Pancreas (tissue), 10 donors: Measurements from ENCODE around the gene PCYT1A. TPM values are rescaled to one million over a fixed set of nuclear protein-coding genes. Genes with fewer than 3 reads are reported as not detected.
A peak's percentile ranks its signal among the peaks of the same experiment; 100 is the strongest.

Experiments
- ATAC-seq, 4 donors: fragments of 200-7000 bp; cut with Tn5 transposase; one replicate each; pipeline versions ENCODE4 v1.8.0 to v1.9.1; 2020; ENCODE audit warnings: mild to moderate bottlenecking in 4 of 4, moderate library complexity in 4 of 4
- DNase-seq, 6 donors: peaks; one replicate each; pipeline ENCODE4 v3.0.0-alpha.2; 2020
- FAIRE-seq: peaks from 2 replicates; lab custom pipeline; 2012; peaks lifted over from hg19 to GRCh38; lab: Jason Lieb, UNC
- H3K27ac ChIP-seq, 4 donors: fragments of 200-600 bp; sonication (generic); 1 replicate in 3 of 4; 2 replicates in 1 of 4; pipeline versions ENCODE4 v1.5.0 to v1.8.0; 2020
- H3K27me3 ChIP-seq, 4 donors: fragments of 200-600 bp; one replicate each; pipeline ENCODE4 v1.8.0; 2021
- H3K36me3 ChIP-seq, 3 donors: fragments of 200-600 bp; sonication (generic) in 1 of 3; one replicate each; pipeline versions ENCODE4 v1.5.0 to v1.8.0; 2020 to 2021
- H3K4me1 ChIP-seq, 3 donors: fragments of 200-600 bp; one replicate each; pipeline ENCODE4 v1.8.0; 2021
- H3K4me3 ChIP-seq, 4 donors: fragments of 200-600 bp; sonication (generic) in 2 of 4; one replicate each; pipeline versions ENCODE4 v1.5.0 to v1.8.0; 2020 to 2021
- H3K9me3 ChIP-seq, 4 donors: fragments of 200-600 bp; one replicate each; pipeline ENCODE4 v1.8.0; 2021
- WGBS, 2 donors: extraction: QIAGEN DNeasy Blood & Tissue Kit; methylation state at CpG; one replicate each; pipeline ENCODE4 v1.1.7; 2013; 5-methylcytosine and 5-hydroxymethylcytosine counted together
- intact Hi-C, 3 donors: fragments of 100-400 bp; cut with DNase I; formaldehyde crosslinking; loops; one replicate each; pipeline versions ENCODE4 v1.11.1 to v1.14.2; 2022
- polyA plus RNA-seq, 2 donors: library from polyadenylated mRNA; stranded (reverse); fragments of 200-250 nt; gene quantifications; one replicate each; pipeline ENCODE4 v1.2.3, GENCODE V29; 2013
- total RNA-seq, 6 donors: library from RNA; stranded (reverse); fragmentation: NEBNext Ultra II Directional in 4 of 6; extraction: Animal tissue kit (Norgen Biotek cat#: 25700) in 4 of 6; gene quantifications; one replicate each; pipeline versions ENCODE4 v1.2.1 to v1.2.4, GENCODE V29; 2021 to 2023
- TF ChIP-seq, protein P1 (sequence below), 4 donors: fragments of 200-600 bp; sonication (generic) in 3 of 4; IDR thresholded peaks; one replicate each; pipeline versions ENCODE4 v1.5.0 to v1.8.0; 2021; ENCODE audit warnings: antibody characterized with exemption in 4 of 4
- donor health status: healthy with polysubstance abuse.
- donor health status: DM: no; HTN: no; CAD: no; lungs with moderate emphysema.
- donor health status: DM: no; HTN: no; CAD: no.
- donor health status: control.
- donor health status: control.
- donor health status: Bipolar disorder and iron deficiency.
- donor health status: DM: yes; HTN: yes; CAD: no.
- donor health status: DM: no; HTN: no; CAD: no.
- donor health status: DM: no; HTN: no; CAD: no.
- donor health status: DM: yes; HTN: yes; CAD: no.

The PCYT1A gene
- total and polyA plus RNA-seq, 8 donors = 14.1 to 26.0 (median 16.5) TPM

DNA sequence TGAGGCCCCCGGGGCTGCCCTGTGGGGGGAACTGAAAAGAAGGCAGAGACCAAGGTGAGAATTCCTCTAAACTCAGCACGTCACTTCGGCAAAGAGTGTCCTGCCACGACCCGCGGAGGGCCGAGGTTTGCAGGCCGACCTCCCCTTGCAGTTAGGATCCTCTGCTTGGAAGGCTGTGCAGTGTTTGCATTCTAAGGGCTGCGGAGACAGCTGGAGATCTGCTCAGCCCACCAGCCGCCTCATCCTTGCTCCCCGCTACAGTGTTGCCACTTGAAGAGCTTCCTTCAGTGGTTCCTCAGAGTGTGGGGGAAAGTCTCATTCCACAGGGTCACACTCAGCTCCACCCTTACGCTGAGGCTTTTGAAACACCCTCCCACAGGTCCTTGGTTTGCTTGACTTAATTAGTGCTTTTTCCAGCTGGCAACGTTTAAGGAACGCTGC is 60.4 kb downstream of the PCYT1A start:
- FAIRE-seq = no peak
- WGBS, 2 donors = 76 to 78% methylated on average over 14 of the region's 14 CpGs
- DNase-seq = no peak
- TF ChIP-seq, protein P1, sequence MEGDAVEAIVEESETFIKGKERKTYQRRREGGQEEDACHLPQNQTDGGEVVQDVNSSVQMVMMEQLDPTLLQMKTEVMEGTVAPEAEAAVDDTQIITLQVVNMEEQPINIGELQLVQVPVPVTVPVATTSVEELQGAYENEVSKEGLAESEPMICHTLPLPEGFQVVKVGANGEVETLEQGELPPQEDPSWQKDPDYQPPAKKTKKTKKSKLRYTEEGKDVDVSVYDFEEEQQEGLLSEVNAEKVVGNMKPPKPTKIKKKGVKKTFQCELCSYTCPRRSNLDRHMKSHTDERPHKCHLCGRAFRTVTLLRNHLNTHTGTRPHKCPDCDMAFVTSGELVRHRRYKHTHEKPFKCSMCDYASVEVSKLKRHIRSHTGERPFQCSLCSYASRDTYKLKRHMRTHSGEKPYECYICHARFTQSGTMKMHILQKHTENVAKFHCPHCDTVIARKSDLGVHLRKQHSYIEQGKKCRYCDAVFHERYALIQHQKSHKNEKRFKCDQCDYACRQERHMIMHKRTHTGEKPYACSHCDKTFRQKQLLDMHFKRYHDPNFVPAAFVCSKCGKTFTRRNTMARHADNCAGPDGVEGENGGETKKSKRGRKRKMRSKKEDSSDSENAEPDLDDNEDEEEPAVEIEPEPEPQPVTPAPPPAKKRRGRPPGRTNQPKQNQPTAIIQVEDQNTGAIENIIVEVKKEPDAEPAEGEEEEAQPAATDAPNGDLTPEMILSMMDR (IDR thresholded peaks at IDR 0.05) = no peak
- H3K36me3 ChIP-seq = no peaks in the 10 kb centered on the region
- H3K4me3 ChIP-seq = no peak overlapping the region
- H3K27ac ChIP-seq = no peak overlapping the region
- H3K4me1 ChIP-seq = peaks cover 0 to 3% (median 0%) of the 10 kb centered on the region in 3 donors
- ATAC-seq = peak in 1 of 4 donors; percentile 15
- H3K9me3 ChIP-seq = no peaks in the 10 kb centered on the region
- intact Hi-C loops = no loop called here
- no peaks in the 10 kb centered on the region for H3K27me3 ChIP-seq

- TF ChIP-seq, protein P1 (IDR thresholded peaks at IDR 0.05) = no peak
Observed at GRCh38 chr3:196225763-196226364, 61.7 kb downstream of the PCYT1A start.

DNA sequence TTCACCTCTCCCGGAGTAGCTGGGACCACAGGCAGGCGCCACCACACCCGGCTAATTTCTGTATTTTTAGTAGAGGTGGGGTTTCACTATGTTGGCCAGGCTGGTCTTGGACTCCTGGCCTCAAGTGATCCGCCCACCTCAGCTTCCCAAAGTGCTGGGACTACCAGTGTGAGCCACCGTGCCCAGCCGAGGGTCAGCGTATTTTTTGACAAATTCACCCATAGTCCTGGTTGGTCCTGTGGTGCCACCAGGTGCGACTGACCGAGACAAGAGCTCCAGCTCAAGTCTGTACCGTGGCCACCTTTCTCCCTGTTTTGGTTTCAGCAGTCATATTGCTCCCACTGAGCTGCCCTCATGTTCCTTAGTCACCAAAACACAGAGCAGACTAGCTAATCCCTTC is 62.4 kb downstream of the PCYT1A start:
- TF ChIP-seq, protein P1 (IDR thresholded peaks at IDR 0.05) = no peak
- Histone ChIP-seq H3K27me3 (no peaks in the 10 kb centered on the region), H3K36me3 (no peaks in the 10 kb centered on the region), H3K4me1 (peaks cover 0 to 3% (median 0%) of the 10 kb centered on the region in 3 donors), H3K4me3 (no peak overlapping the region), H3K27ac (no peak overlapping the region), H3K9me3 (no peaks in the 10 kb centered on the region)
- DNase-seq (no peak), ATAC-seq (no peak), FAIRE-seq (no peak)
- WGBS, 2 donors = 90 to 94% methylated on average over 10 of the region's 10 CpGs
- intact Hi-C loops = no loop called here

More at GRCh38 chr3:196225763-196226364, 61.7 kb downstream of the PCYT1A start:
- Histone ChIP-seq H3K27ac (no peak overlapping the region), H3K4me1 (peaks cover 0 to 3% (median 0%) of the 10 kb centered on the region in 3 donors), H3K36me3 (no peaks in the 10 kb centered on the region), H3K4me3 (no peak overlapping the region), H3K27me3 (no peaks in the 10 kb centered on the region), H3K9me3 (no peaks in the 10 kb centered on the region)
- ATAC-seq (no peak), DNase-seq (no peak), FAIRE-seq (no peak)
- intact Hi-C loops = no loop called here
- WGBS, 2 donors = 82 to 91% methylated on average over 15 of the region's 15 CpGs

DNA sequence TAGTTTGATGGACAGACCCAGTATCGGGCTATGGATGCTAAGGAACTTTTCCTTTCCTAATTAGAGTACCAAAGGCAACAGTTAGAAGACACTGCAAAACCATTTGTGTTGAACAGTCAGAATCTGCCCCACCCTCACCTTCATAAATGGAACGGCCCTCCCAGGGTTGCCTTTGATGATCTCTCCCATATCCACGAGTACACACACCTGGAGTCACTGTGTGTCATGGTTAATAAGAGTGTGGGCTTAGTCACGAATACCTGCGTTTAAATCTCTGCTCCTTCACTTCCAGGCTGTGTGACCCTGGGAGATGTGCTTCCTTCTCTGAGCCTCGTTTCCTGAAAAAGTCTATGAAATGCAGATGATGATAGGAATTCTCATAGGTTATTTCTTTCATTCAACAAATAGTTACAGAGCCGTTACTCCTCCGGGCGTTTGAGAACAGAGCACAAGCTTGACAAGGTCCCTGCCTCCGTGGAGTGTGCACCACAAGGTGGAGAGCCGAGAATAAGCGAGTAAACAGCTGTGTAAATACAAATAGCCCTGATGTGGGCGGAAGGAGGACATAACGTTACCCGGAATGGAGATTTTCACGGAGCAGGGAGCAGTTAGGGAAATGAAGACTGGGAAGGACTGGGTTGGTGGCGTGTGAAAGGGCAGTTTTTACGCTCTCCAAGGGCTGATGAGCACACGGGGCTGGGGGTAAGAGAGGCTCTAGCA is 64.5 kb downstream of the PCYT1A start:
- DNase-seq (no peak), FAIRE-seq (no peak), ATAC-seq (peak in 2 of 4 donors; percentile 26 to 52)
- Histone ChIP-seq H3K9me3 (no peaks in the 10 kb centered on the region), H3K27me3 (no peaks in the 10 kb centered on the region), H3K4me3 (no peak overlapping the region), H3K27ac (no peak overlapping the region), H3K36me3 (no peaks in the 10 kb centered on the region), H3K4me1 (peaks cover 0 to 3% (median 0%) of the 10 kb centered on the region in 3 donors)
- intact Hi-C loops = no loop called here
- TF ChIP-seq, protein P1 (IDR thresholded peaks at IDR 0.05) = no peak
- WGBS, 2 donors = 29 to 32% methylated on average over 19 of the region's 19 CpGs

GRCh38 chr3:196220991-196221390 is 66.5 kb downstream of the PCYT1A start:
- Histone ChIP-seq H3K36me3 (no peaks in the 10 kb centered on the region), H3K9me3 (no peaks in the 10 kb centered on the region), H3K27me3 (no peaks in the 10 kb centered on the region), H3K27ac (no peak overlapping the region), H3K4me1 (peaks cover 0 to 4% (median 3%) of the 10 kb centered on the region in 3 donors), H3K4me3 (no peak overlapping the region)
- FAIRE-seq = no peak
- TF ChIP-seq, protein P1 (IDR thresholded peaks at IDR 0.05) = no peak
- 87 to 91% methylated on average over 7 of the region's 7 CpGs for WGBS, 2 donors
- intact Hi-C loops = no loop called here
- no peak for ATAC-seq
- no peak for DNase-seq
